GM21576 (cell line): ENCODE measurements around the gene PNPO.

Experiments used
- ATAC-seq: cut with Tn5 transposase; IDR thresholded peaks from one replicate; pipeline ENCODE4 v1.9.1; 2021; ENCODE audit warnings: mild to moderate bottlenecking, moderate library complexity; ENCODE audit not compliant: unreplicated experiment

Gene PNPO

GRCh38 chr17:47995241-47995935, 54.0 kb downstream of the PNPO start:
- ATAC-seq = no peak

- no peak for ATAC-seq
These were observed 54.8 kb downstream of the PNPO start for GRCh38 chr17:47996201-47996600.

DNA sequence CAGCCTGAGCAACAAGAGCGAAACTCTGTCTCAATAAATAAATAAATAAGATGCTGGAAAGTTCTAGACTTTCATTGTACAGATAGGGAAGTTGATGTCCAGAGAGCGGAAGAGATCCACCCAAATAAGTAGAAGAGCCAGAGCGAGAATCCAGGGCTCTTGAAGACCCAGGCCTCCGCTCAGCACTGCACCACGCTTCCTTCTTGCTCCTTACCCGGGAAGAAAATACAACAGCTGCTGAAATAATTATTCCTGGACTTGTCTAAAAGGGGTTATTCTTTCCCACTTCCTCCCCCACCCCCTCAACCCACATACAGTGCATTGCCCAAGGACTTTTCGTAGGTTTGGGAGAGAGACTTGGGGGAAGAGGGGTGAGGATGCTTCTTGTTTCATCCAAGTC, 56.2 kb downstream of the PNPO start:
- ATAC-seq = no peak

GRCh38 chr17:47998044-47998443, 56.7 kb downstream of the PNPO start:
- no peak for ATAC-seq
